C4-2B (cell line): ENCODE measurements around the gene CEP83.

Experiments used
- ZFX ChIP-seq: fragments of 450-650 bp; IDR thresholded peaks from 2 replicates; pipeline ENCODE4 v1.6.1; 2017
- TF ChIP-seq, protein P1 (sequence below): fragments of 450-650 bp; conservative IDR thresholded peaks from 2 replicates; pipeline ENCODE4 v1.5.1; 2017; ENCODE audit warnings: mild to moderate bottlenecking

- TF ChIP-seq, protein P1, sequence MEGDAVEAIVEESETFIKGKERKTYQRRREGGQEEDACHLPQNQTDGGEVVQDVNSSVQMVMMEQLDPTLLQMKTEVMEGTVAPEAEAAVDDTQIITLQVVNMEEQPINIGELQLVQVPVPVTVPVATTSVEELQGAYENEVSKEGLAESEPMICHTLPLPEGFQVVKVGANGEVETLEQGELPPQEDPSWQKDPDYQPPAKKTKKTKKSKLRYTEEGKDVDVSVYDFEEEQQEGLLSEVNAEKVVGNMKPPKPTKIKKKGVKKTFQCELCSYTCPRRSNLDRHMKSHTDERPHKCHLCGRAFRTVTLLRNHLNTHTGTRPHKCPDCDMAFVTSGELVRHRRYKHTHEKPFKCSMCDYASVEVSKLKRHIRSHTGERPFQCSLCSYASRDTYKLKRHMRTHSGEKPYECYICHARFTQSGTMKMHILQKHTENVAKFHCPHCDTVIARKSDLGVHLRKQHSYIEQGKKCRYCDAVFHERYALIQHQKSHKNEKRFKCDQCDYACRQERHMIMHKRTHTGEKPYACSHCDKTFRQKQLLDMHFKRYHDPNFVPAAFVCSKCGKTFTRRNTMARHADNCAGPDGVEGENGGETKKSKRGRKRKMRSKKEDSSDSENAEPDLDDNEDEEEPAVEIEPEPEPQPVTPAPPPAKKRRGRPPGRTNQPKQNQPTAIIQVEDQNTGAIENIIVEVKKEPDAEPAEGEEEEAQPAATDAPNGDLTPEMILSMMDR, result no peak
- TF ChIP-seq ZFX, result no peak
Observed at GRCh38 chr12:94260017-94260416, 199.7 kb downstream of the CEP83 start.
